Epithelial cell of esophagus (primary cell): ENCODE measurements around the gene ADAD2.

Experiments used
- DNase-seq: peaks from one replicate; pipeline ENCODE4 v3.0.0; 2010; ENCODE audit warnings: low read depth
- H3K4me3 ChIP-seq: 2 replicates; pipeline ENCODE4 v1.5.1; 2011; ENCODE audit warnings: mild to moderate bottlenecking, low read length, control low read depth
- CTCF ChIP-seq: IDR thresholded peaks from 2 replicates; pipeline ENCODE4 v1.5.1; 2011; ENCODE audit warnings: low read depth, mild to moderate bottlenecking, low read length, control low read depth, inconsistent platforms; ENCODE audit not compliant: insufficient read depth; ENCODE audit errors: missing control alignments

The ADAD2 gene

GRCh38 chr16:84153660-84154214 lies 37.2 kb upstream of the ADAD2 start:
- no peak for DNase-seq
- H3K4me3 ChIP-seq: no peak overlapping the region
- no peak for TF ChIP-seq CTCF

GRCh38 chr16:84155226-84155625 lies 35.7 kb upstream of the ADAD2 start:
- H3K4me3 ChIP-seq: no peak overlapping the region
- DNase-seq: no peak
- no peak for TF ChIP-seq CTCF

GRCh38 chr16:84155771-84156170 lies 35.2 kb upstream of the ADAD2 start:
- TF ChIP-seq CTCF: no peak
- DNase-seq: no peak
- no peak overlapping the region for H3K4me3 ChIP-seq

- TF ChIP-seq CTCF: peak; percentile 23
- peak; percentile 53 for DNase-seq
- H3K4me3 ChIP-seq: no peak overlapping the region
Observed at GRCh38 chr16:84156342-84156784, 34.6 kb upstream of the ADAD2 start.

- DNase-seq: no peak
- no peak overlapping the region for H3K4me3 ChIP-seq
- TF ChIP-seq CTCF: no peak
Observed at GRCh38 chr16:84159007-84159406, 31.9 kb upstream of the ADAD2 start.

- TF ChIP-seq CTCF: no peak
- H3K4me3 ChIP-seq: no peak overlapping the region
- no peak for DNase-seq
Observed at GRCh38 chr16:84159800-84160199, 31.2 kb upstream of the ADAD2 start.

GRCh38 chr16:84161037-84161436 lies 29.9 kb upstream of the ADAD2 start:
- no peak for TF ChIP-seq CTCF
- H3K4me3 ChIP-seq: no peak overlapping the region
- no peak for DNase-seq
